Measurements from ENCODE around the gene GLIPR2.
"Not testable (repeated sequence)": the region's sequence is repeated elsewhere in the genome, so short reads cannot be mapped to it uniquely, and the experiment has no call there.

GLIPR2 gene

DNA sequence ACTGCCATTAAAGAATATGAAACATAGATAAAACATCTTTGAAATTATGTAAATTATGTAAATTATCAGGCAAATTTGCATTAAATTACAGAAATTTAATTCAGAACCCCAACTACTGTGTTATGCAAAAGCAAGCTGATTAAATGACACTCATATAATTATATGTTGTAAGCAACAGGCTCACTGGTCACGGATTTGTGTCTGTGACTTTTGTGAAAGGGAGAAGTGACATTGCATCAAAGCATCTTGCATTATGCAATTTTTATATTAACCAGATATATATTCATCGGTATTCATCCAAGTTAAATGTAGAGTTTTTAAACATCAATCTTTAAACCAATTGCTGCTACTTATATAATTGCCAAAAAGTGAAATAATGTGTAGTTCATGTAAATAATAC, 13.0 kb upstream of the GLIPR2 start:
- no peak for DNase-seq (ENCODE audit: low read depth)

DNA sequence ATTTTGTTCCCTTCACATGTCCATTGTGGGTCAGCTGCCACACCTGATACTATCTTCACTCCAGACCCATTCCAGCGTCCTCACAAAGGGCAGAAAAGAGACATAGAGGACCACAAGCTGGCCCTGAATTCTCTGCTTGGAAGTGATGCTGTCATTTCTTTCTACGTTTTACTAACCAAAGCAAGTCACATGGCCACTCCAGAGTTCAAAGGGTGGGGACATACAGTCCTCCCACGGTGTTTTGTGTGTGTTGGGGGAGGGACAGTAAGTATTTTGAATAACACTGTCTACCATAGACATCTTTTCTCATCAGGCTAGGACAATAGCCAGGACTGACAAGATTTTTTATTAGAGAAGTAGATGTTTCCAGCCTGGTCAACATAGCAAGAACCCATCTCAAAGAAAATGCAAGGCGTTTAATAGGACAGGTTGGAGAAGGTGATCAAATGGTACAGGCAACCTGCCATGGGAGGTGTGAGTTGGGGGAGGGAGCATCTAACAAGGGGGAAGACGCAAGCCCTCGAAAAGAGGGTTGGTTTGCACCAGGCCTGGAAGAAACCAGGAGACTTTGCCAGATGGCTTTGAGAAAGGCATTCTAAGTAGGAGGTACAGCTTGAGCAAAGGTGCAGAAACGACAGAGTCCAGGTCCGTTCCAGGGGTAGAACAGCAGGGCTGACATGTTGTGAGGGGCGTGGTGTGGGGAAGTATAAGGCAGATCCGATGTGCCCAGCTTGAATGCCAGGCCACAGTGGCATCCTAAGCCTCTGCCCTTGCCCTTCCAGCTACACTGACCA, 11.3 kb upstream of the GLIPR2 start:
- DNase-seq (ENCODE audit: low read depth): no peak

DNA sequence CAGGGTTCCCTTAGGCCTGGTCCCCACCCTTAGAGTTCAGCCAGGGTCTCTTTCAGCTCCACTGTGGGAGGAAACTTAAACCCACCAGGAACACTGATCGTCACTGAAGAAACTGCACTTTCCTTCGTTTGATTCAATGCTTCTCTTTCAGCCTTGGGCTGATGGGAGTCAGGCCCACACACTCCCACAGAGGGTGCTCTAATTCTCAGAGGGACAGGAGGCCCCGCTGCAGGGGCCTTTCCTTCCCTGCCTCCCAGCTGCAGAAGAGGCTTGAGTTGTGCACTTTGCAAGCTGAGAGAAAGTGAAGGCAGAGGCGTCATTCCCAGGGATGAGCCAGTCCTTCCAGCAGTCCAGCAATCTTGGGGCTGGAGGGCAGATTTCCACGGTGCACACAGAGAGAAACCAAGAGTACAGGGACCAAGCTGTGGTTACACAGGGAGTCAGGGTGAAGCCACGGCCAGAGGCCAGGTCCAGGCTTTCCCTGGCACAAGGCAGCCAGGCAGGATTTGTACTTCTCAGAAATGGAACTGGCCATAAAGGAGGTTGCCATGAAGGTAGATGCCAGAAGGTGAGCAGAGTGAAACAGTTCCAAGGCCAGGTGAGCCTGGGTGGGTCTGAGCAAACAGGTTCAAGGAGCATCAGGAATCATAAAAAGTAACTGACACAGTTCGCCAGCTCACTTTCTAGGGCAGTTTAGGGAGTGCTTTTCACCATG, 10.4 kb upstream of the GLIPR2 start:
- DNase-seq (ENCODE audit: low read depth): no peak

DNA sequence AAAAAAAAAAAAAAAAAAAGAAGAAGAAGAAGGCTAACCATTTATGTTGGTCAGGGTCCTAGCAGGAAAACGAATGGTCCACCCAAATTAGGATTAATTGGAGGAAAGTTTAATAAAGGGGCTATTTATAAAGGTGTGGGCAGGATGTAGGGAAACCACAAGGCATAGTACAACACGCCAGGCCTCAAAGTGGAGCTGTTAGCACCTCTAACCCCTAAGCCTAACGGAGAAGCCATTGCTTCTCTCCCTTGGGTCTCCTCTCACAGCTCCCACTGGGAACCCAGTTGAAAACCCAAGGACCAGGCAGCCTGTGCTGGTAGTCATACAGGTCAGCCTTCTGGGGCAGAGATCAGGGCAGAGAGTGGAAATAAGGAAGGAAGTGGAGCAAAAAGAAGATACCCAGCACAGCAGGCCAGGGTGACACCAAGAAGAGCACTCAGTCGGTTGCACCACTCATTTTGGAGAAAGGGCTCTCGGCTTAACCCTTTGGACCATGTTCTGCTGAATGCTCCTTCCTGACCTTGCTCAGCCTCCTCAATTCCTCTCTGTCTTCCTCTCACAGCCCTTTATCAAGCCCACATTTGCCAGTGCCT, 8.8 kb upstream of the GLIPR2 start:
- DNase-seq (ENCODE audit: low read depth): no peak

DNA sequence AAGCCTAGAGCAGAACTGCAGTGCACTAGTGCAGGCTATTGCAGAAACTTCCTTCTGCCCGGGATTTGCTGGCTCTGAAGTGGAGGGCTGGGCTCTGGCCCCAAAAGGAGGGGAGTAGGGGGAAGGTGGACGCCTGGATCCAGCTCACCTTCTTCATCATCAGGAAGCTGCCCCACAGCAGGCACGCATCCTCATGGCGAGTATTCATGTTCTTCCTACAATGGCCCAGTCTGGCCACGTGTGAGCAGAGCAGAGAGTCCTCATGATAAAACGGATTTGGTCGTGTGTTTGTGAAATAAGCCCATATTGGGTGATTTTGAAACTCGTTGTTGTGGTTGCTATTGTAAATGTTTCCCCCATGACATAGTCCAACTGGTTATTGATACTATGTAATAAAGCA, 8.2 kb upstream of the GLIPR2 start:
- DNase-seq (ENCODE audit: low read depth): no peak

DNA sequence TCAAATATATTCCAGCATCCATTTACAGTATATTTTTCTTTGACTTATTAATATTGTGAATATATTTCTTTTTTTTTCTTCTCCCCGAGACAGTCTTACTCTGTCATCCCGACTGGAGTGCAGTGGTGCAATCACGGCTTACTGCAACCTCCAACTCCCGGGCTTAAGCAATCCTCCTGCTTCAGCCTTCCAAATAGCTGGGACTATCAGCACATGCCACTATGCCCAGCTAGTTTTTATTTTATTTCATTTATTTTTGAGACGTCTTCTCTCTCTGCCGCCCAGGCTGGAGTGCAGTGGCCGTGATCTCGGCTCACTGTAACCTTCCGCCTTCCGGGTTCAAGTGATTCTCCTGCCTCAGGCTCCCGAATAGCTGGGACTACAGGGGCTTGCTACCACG, 7.4 kb upstream of the GLIPR2 start:
- DNase-seq (ENCODE audit: low read depth): no peak

DNA sequence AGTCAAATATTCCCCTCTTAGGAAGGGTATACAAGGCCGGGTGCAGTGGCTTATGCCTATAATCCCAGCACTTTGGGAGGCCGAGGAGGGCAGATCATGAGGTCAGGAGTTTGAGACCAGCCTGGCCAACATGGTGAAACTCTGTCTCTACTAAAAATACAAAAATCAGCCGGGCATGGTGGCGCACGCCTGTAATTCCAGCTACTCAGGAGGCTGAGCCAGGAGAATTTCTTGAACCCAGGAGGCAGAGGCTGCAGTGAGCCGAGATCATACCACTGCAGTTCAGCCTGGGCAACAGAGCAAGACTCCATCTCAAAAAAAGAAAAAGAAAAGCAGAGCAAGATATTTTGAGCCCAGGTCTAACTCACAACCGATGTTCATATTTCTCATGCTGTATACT, 4.9 kb upstream of the GLIPR2 start:
- not testable (repeated sequence) for DNase-seq (ENCODE audit: low read depth)

DNA sequence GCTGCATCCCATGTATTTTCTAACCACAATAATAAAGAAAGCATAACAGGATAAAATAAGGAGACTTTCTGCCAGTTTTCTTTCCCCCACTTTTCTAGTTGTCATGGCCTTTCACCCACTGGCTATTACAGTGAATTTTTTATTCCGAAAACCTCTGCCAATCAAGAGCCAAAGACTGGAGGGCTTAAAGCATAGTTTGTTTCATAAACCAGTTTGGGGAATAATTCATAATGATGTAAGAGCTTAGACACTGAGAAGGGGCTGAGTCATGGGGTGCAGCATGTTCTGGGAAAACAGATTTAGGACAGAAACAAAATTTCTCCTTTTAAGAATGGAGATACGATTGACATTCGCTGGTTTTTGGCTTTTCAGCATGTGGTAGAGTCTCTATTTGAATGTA, 4.4 kb upstream of the GLIPR2 start:
- DNase-seq (ENCODE audit: low read depth): no peak

DNA sequence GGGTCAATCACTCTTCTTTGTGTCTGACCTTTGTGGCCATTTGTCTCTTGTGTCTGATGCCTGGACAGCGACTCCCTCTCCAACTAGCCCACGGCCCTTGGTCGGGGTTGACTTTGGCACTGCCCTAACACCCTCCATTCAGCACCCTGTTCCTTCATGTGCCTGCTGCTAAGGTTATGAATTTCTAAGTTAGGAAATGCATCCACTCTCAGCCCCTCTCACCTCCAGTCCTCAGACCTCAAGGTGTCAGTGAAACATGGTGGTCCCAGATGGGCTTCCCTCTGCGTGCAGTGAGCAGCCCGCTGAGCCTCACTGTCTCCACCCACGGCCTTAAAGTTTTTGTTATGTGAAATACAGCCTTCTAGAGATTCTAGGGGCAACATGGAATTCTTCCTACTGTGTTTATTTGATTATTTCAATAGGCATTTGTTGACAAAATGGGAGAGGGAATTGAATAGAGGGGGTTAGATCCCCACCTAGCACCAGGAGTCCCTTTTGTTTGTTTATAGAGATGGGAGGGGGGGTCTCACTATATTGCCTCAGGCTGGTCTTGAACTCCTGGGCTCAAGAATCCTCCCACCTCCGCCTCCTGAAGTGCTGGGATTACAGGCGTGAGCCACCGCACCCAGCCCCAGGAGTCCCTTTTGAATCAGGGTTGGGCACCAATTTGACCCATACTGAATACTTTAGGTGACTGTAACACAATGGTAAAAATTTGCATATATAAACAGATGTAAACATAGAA, 1.6 kb upstream of the GLIPR2 start:
- no peak for DNase-seq (ENCODE audit: low read depth)

DNA sequence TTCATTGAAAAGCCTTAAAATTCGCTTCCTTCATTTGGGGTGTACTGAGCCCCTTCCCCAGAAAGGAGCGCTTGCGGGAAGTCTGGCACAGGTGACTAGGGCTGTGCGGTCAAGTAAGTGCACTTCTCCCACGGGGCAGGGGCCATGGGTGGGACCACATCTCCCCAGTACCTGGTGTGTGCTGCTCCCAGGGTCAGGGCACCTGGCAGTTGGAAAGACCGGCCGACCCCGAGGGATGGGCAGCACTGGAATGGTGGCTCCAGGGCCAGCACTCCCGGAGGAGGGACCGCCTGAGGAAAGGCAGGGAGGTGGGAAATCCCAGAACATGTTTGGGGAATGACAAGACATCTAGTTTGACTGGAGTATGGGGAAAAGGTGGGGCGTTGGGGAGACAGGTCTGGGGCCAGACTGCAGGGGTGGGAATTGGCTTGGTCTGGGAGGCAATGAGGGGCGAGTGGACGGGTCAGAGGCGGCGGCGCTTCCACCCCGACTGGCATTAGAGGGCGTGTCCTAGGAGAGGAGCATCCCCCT, 727 bp upstream of the GLIPR2 start:
- DNase-seq (ENCODE audit: low read depth): no peak

DNA sequence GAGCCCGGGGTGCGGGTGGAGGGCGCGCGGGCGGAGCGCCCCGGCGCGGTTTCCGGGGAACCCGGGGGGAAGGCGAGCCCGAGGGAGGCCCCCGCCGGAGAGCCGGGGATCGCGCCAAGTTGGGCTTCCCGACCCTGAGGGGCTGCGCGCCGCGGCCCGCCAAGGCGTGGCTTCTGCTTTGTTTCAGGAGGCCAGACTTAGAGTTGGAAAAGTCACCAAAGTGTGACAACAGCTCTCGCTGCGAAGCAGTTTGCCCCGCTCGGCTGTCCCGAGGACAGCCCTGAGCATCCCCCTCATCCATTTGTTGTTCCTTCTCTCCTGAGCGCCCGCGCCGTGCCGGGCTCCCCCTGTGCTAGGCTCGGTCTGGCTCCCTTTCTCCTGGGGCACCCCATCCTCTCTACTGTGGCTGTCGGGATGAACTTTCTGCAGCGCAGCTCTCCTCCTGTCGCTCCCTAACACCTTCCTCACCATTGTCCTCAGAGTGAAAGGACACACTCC, 410 bp downstream of the GLIPR2 start:
- no peak for DNase-seq (ENCODE audit: low read depth)

DNA sequence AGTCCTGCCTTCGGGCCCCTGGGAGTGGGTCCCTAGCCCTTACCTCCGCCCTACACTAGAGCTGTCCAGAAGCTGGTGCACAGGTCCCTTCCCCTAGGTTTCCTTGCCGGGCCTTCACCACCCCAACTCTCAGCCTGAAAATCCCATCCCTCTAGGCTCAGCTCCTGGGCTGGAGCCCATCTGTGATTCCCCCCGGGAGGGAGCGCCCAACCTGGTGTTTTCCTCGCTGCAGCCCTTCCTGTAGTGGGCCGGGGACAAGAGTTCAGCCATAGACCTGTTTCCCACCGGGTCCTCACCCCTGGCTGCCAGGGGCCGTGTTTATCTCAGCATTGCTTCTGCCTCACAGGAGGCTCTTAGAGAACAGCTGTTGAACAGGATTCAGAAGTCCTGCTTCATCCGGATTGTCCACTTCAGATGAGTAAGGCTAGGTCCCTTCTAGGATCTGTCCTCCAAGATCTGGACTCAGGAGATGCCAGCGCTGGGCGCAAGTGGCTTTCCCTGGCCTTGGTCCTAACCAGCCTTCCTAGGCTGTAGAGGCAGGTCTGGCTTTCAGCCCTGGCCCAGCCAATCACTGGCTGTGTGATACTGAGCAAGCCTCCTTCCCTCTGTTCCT, 965 bp downstream of the GLIPR2 start:
- no peak for DNase-seq (ENCODE audit: low read depth)

DNA sequence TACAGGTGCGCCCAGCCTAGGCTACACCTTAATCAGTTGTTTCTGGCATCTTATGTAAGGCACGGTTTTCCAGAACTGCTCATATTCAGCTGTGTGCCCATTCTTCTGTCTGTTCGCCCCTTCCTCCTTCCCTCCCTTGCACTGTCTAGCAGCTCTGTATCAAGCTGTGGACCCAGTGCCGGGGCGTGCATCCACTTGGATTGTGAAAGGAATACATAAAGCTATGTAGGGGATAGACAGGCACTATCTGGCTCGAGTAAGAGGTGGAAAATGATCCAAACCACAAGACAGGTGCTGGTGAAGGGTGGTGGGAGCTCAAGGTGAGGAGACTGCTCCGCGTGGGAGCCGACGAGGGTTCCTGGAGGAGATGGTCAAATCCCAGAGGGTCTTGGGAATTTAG, 2.0 kb downstream of the GLIPR2 start:
- DNase-seq (ENCODE audit: low read depth): no peak

DNA sequence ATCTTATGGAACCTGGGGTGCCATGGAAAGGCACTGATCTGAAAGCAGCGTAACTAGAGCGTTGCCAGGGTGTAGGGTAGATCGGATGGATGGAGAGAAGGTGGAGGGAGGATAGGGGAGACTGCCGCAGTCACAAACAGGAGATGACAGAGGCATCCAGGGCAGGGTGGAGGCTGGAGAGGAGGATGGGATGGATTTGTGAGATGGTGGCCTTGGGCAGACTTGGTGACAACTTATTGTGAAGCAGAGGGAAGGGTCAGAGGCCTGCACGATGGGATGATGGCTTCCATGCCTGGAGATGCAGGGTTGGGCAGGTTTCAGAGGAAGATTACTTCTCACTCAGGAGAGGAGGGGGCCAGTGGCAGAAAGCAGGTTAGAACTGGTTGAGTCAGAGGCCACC, 2.4 kb downstream of the GLIPR2 start:
- no peak for DNase-seq (ENCODE audit: low read depth)

DNA sequence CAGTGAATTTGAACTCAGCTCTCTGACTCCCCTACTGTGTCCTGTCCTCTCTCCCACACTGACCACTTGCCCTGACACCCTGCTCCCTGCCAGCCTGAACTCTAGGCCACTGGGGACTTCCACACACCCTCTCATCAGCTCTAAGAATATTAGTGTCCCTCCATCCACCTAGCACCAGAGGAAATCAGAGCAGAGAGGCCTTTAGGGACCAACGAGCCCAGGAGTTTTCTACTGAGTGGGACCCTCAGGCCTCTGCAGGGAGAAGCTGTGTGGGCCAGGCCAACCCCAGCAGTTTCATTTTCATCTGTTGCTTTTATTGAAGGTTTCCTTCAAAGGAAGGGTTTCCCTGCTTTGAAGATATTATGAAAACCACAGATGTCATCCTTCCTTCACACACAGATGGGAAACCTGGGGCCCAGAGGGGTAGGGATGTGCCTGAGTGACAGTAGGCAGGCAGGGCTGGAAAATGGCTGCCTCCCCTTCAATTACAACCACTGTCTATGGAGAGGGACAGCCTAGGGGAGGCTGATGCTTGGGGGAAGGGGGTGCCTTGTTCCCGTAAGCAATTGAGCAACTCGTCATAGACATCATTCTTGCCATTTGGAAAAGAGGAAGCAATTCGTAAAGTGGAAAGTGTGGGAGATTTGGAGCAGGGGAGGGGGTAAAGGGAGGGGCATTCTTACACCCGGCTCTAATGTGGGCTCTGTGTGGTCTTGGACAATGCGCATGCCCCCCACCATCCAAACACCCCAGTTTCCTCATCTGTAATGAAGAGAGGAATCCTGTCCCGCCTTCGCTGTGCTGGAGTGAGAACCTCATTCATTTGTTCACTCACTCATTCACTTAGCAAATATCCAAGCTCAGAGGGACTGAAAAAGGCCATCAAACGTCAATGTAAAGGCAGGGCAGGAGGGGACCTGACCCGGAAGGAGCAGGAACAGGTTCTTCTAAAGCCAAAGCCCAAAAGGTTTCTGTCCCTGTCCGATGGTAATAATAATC, 3.9 kb downstream of the GLIPR2 start:
- DNase-seq (ENCODE audit: low read depth): no peak

DNA sequence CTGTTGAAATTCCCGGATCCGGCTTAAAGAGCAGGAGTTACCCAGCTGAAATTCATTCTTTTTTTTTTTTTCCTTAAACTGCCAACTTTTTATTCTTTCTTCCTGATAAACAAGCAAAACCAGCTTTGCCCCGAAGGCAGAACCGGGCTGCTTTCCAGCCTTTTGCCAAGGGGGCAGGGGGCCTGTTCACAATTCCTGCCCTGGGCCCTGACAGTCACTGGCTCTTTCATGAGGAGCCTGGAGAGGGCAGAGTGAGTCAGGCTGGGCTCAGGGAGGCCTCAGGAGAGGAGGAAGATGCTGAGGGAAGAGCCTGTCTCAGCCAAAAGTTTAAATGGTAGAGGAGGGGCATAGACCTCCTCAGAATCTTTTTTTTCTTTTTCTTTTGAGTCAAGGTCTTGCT, 4.8 kb downstream of the GLIPR2 start:
- no peak for DNase-seq (ENCODE audit: low read depth)

DNA sequence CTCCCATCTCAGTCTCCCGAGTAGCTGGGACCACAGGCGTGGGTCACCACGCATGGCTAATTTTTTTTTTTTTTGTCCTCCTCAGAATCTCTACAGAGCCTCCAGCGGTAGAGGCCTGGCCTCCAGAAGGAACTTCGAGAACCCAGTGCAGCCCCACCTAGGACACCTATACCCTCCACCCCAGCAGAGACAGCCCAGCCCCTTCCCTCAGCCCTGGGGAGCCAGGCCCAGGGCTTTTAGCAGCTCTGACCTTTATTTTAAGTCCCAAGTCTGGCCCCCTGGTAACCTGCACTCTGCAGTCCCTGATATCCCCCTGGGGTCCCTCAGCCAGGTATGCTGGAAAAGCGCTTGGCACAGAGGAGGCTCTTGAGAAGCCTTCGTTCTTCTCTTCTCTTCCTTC, 5.2 kb downstream of the GLIPR2 start:
- no peak for DNase-seq (ENCODE audit: low read depth)

DNA sequence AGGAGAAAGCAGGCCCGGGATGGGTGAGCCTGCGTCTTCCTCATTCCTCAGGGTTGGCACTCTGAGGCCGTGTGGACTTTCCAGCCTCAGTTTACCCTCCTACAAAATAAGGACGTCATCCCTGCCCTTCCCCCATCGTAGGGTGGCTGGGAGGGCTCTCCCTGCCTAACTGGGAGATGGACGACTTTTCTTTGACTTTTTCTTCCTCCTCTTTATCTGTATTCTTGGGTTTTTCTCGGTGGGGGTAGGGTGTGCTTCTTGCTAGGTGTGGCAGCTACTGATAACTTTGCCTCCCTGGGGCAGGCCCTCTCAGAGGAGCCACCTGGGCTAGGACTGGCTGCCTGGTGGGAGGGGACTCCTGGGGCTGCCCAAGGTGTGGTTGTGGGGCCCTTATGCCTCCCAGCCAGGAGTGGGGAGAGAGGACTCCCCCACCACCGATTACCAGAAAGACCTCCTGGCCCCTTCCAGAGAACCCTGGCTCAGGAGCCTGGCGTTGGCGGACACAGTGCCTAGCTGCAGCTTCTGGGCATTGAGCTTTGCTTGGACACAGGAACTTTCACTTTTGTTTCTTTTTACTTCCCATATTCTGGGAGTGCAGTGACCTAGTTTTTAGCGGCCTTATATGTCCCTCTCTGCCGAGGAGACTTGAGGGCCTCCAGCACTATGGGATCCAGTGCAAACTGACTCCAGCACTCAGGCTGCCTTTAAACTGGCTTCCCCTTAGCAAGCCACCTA, 6.1 kb downstream of the GLIPR2 start:
- DNase-seq (ENCODE audit: low read depth): no peak

DNA sequence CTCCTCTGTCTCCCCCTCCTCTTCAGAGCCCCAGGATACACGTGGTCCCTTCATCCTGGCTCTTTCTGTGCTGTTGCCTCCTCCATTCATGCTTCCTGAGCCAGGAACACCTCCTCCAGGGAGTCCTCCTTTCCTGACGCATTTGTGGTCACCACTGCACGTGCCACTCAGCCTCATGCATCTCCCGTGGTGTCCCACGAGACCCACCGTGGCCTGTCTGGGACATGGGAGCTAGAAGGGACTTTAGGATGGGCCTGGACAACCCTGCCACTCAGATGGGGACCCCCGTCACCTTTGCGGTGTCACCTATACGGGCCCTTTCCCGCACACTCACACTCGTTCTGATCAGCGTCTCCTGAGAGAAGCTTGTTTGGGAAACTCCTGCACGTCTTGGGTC, 6.7 kb downstream of the GLIPR2 start:
- no peak for DNase-seq (ENCODE audit: low read depth)

Measured in activated gamma-delta T cell treated with anti-CD3 and anti-CD28 coated beads, Interleukin-2, amount 50 U/mL, for 16 hours (primary cell).